Endothelial cell of umbilical vein (primary cell): ENCODE results near the gene KREMEN1. TPM values are rescaled to one million over a fixed set of nuclear protein-coding genes. Genes with fewer than 3 reads are reported as not detected.

Source experiments
- BruUV-seq: library from RNA; stranded (reverse); fragments of 400-500 nt; replicated peaks from 2 replicates; lab custom pipeline; 2021; lab: Mats Ljungman, UMichigan
- CTCF ChIA-PET: fragments of 300-600, 350-600 bp; sonication (Branson Sonifier 250); formaldehyde crosslinking; loops from one replicate; lab custom pipeline; 2021; ENCODE audit warnings: antibody characterized with exemption, inconsistent platforms; lab: Charles Lee
- POLR2A ChIA-PET: fragments of 300-600, 350-600 bp; sonication (Branson Sonifier 250); formaldehyde crosslinking; loops from one replicate; lab custom pipeline; 2021; ENCODE audit warnings: antibody characterized with exemption, inconsistent platforms; lab: Charles Lee
- DNase-seq: peaks from one replicate; pipeline ENCODE4 v3.0.0-alpha.2; 2011; ENCODE audit warnings: low read depth, low spot score
- FAIRE-seq: peaks from 2 replicates; lab custom pipeline; 2011; peaks lifted over from hg19 to GRCh38; lab: Jason Lieb, UNC
- H2AFZ ChIP-seq: 2 replicates; pipeline ENCODE4 v1.6.0; 2012; ENCODE audit warnings: low read depth, low read length, control low read depth, inconsistent platforms
- H3K27ac ChIP-seq: 2 replicates; pipeline ENCODE4 v1.5.1; 2011; ENCODE audit warnings: low read depth, mild to moderate bottlenecking, control low read depth, low read length, moderate library complexity; ENCODE audit not compliant: insufficient read depth
- H3K27me3 ChIP-seq, 2 experiments: 2 replicates each; pipeline versions ENCODE4 v1.6.0 to v1.6.1; 2011; ENCODE audit warnings: low read length in 2 of 2, mixed read lengths in 1 of 2; ENCODE audit not compliant: control insufficient read depth in 2 of 2, insufficient read depth in 2 of 2
- H3K36me3 ChIP-seq, 2 experiments: 2 replicates in 1 of 2; 3 replicates in 1 of 2; pipeline ENCODE4 v1.5.1; 2011; ENCODE audit warnings: low read length in 2 of 2, mild to moderate bottlenecking in 1 of 2, moderate library complexity in 1 of 2; ENCODE audit not compliant: control insufficient read depth in 2 of 2, insufficient read depth in 2 of 2; ENCODE audit errors: extremely low read depth in 1 of 2
- H3K4me1 ChIP-seq: 3 replicates; pipeline ENCODE4 v1.5.1; 2011; ENCODE audit warnings: mild to moderate bottlenecking, low read length; ENCODE audit not compliant: control insufficient read depth, insufficient read depth; ENCODE audit errors: extremely low read depth
- H3K4me2 ChIP-seq: 2 replicates; pipeline ENCODE4 v1.6.1; 2011; ENCODE audit warnings: low read length, control low read depth, mixed read lengths; ENCODE audit not compliant: insufficient read depth
- H3K4me3 ChIP-seq, 3 experiments: fragments of 200-600 bp in 1 of 3; sonication (generic), shearing (Covaris generic) in 1 of 3; replicated peaks in 1 of 3; 2 replicates each; pipeline ENCODE4 v1.5.1; 2011 to 2016; ENCODE audit warnings: control low read depth in 3 of 3, low read length in 3 of 3, mild to moderate bottlenecking in 2 of 3, inconsistent platforms in 1 of 3, low read depth in 1 of 3, moderate library complexity in 1 of 3; ENCODE audit not compliant: insufficient read depth in 1 of 3
- H3K79me2 ChIP-seq: 2 replicates; pipeline ENCODE4 v1.6.0; 2012; ENCODE audit warnings: low read length, inconsistent platforms; ENCODE audit not compliant: control insufficient read depth, insufficient read depth
- H3K9ac ChIP-seq: replicated peaks from 2 replicates; pipeline ENCODE3; 2011; ENCODE audit warnings: low read length, control low read depth; ENCODE audit not compliant: insufficient read depth; ENCODE audit errors: extremely low read depth
- H3K9me1 ChIP-seq: replicated peaks from 3 replicates; pipeline ENCODE4 v1.6.0; 2011; ENCODE audit warnings: mild to moderate bottlenecking, low read length; ENCODE audit not compliant: control insufficient read depth, insufficient read depth; ENCODE audit errors: extremely low read depth
- H3K9me3 ChIP-seq: replicated peaks from 2 replicates; pipeline ENCODE4 v1.5.1; 2012; ENCODE audit warnings: low read length, inconsistent platforms; ENCODE audit not compliant: control insufficient read depth, insufficient read depth
- H4K20me1 ChIP-seq: replicated peaks from 2 replicates; pipeline ENCODE3; 2011; ENCODE audit warnings: mild to moderate bottlenecking, low read length; ENCODE audit not compliant: control insufficient read depth, insufficient read depth; ENCODE audit errors: extremely low read depth
- CTCF ChIP-seq, 2 donors: IDR thresholded peaks; 1 replicate in 1 of 2; 2 replicates in 1 of 2; pipeline ENCODE4 v1.5.1; 2011; ENCODE audit warnings: low read length in 2 of 2, mild to moderate bottlenecking in 2 of 2, moderate library complexity in 2 of 2, control low read depth in 1 of 2, inconsistent platforms in 1 of 2, low read depth in 1 of 2; ENCODE audit not compliant: insufficient read depth in 1 of 2; ENCODE audit errors: extremely low read depth in 1 of 2
- EZH2 ChIP-seq: IDR thresholded peaks from 2 replicates; pipeline ENCODE4 v1.6.1; 2012; ENCODE audit warnings: borderline replicate concordance, low read depth, mild to moderate bottlenecking, moderate library complexity, low read length, inconsistent platforms; ENCODE audit not compliant: severe bottlenecking
- FOS ChIP-seq: IDR thresholded peaks from 2 replicates; pipeline ENCODE4 v1.6.1; 2011; ENCODE audit warnings: mild to moderate bottlenecking, low read length, moderate library complexity, borderline replicate concordance; ENCODE audit not compliant: insufficient read depth
- GATA2 ChIP-seq: IDR thresholded peaks from 2 replicates; pipeline ENCODE4 v1.7.0; 2011; ENCODE audit warnings: low read depth, mild to moderate bottlenecking, moderate library complexity, mixed read lengths, low read length; ENCODE audit not compliant: insufficient read length, insufficient read depth
- JUN ChIP-seq: IDR thresholded peaks from 2 replicates; pipeline ENCODE4 v1.6.1; 2011; ENCODE audit warnings: borderline replicate concordance, low read depth; ENCODE audit not compliant: insufficient read length, insufficient read depth
- MAX ChIP-seq: IDR thresholded peaks from 2 replicates; pipeline ENCODE4 v1.6.1; 2011; ENCODE audit not compliant: insufficient read depth, insufficient read length
- MYC ChIP-seq: IDR thresholded peaks from one replicate; pipeline ENCODE4 v1.6.1; 2011; ENCODE audit warnings: mild to moderate bottlenecking, low read depth, low read length
- POLR2A ChIP-seq: IDR thresholded peaks from 2 replicates; pipeline ENCODE4 v1.6.1; 2012; ENCODE audit warnings: low read depth, mild to moderate bottlenecking, control low read depth, low read length
- POLR2AphosphoS5 ChIP-seq: IDR thresholded peaks from 2 replicates; pipeline ENCODE4 v1.6.1; 2012; ENCODE audit warnings: low read depth, mild to moderate bottlenecking, control low read depth, low read length, moderate library complexity; ENCODE audit not compliant: insufficient read depth
- dilution Hi-C: fragments of 300-500 bp; cut with MboI; formaldehyde crosslinking; loops from one replicate; pipeline ENCODE4 v1.15.0; 2019; ENCODE audit warnings: low sequenced_read_pairs; ENCODE audit not compliant: extremely low pct_ligation_motif_present
- intact Hi-C: fragments of 100-400 bp; cut with micrococcal nuclease; formaldehyde crosslinking; loops from one replicate; pipeline ENCODE4 v1.10.0; 2022
- polyA plus RNA-seq, 4 experiments: library from polyadenylated mRNA; depleted of rRNA in 3 of 4; stranded (reverse) in 3 of 4; unstranded in 1 of 4; fragments of >200 nt; gene quantifications; 2 replicates each; pipeline versions ENCODE4 v1.2.1 to v1.2.3, GENCODE V29; 2011 to 2012; ENCODE audit warnings: missing spikeins in 1 of 4
- total RNA-seq: library from RNA; stranded (reverse); gene quantifications from 2 replicates; pipeline ENCODE4 v1.2.3, GENCODE V29; 2021

The KREMEN1 gene
- total and polyA plus RNA-seq, 2 donors (not counting 3 experiments of a cell fraction or from before 2014, with no cell fraction given): 0.58 to 1.1 TPM

GRCh38 chr22:29087012-29087411 is 14.2 kb downstream of the KREMEN1 start:
- FAIRE-seq (no peak), DNase-seq (no peak)
- dilution Hi-C loops (no loop called here), intact Hi-C loops (no loop called here)
- Histone ChIP-seq H3K27me3 (peaks cover 6 to 9% of the 10 kb centered on the region in 2 experiments), H3K9me3 (no peaks in the 10 kb centered on the region), H3K4me3 (no peak overlapping the region), H3K27ac (no peak overlapping the region), H3K36me3 (no peaks in the 10 kb centered on the region), H4K20me1 (no peaks in the 10 kb centered on the region), H3K9me1 (no peaks in the 10 kb centered on the region), H3K9ac (no peak overlapping the region), H3K79me2 (no peaks in the 10 kb centered on the region), H3K4me2 (no peak overlapping the region), H3K4me1 (no peaks in the 10 kb centered on the region), H2AFZ (no peak overlapping the region)
- ChIA-PET CTCF (interaction anchor here (1.7 kb wide), 1 partner anchor 46 kb away, joined by 3 read pairs; no protein-coding TSS in a partner anchor), POLR2A (no interaction called here)
- BruUV-seq: no TSS peak
- TF ChIP-seq POLR2AphosphoS5 (no peak), POLR2A (no peak), JUN (no peak), CTCF (IDR thresholded peaks at IDR 0.05; ENCODE audit: extremely low read depth in 1 of 2, insufficient read depth in 1 of 2, low read depth in 1 of 2, low read length in 2 of 2) (no peak), MYC (no peak), GATA2 (no peak)

- intact Hi-C loops: no loop called here
- no peaks in the 10 kb centered on the region for H3K9me3 ChIP-seq
- DNase-seq: no peak
- H3K27ac ChIP-seq: no peak overlapping the region
- H3K4me2 ChIP-seq: no peak overlapping the region
- dilution Hi-C loops: no loop called here
- H3K36me3 ChIP-seq: no peaks in the 10 kb centered on the region
- CTCF ChIA-PET: interaction anchor here (1.3 to 1.7 kb wide), 3 partner anchors 48 to 157 kb away, joined by 3 read pairs; no protein-coding TSS in a partner anchor
- no peak overlapping the region for H2AFZ ChIP-seq
- BruUV-seq: no TSS peak
- no peak for TF ChIP-seq CTCF (IDR thresholded peaks at IDR 0.05; ENCODE audit: extremely low read depth in 1 of 2, insufficient read depth in 1 of 2, low read depth in 1 of 2, low read length in 2 of 2)
- no peak for TF ChIP-seq JUN
- no peak for TF ChIP-seq GATA2
- no peak for TF ChIP-seq FOS
- no peak for TF ChIP-seq POLR2AphosphoS5
- TF ChIP-seq MYC: no peak
- no peak for TF ChIP-seq POLR2A
- TF ChIP-seq MAX: no peak
- no peak for TF ChIP-seq EZH2
- no peaks in the 10 kb centered on the region for H3K4me1 ChIP-seq
- no peak overlapping the region for H3K4me3 ChIP-seq
- H4K20me1 ChIP-seq: no peaks in the 10 kb centered on the region
- peaks cover 10 to 17% of the 10 kb centered on the region in 2 experiments for H3K27me3 ChIP-seq
- no peaks in the 10 kb centered on the region for H3K79me2 ChIP-seq
- POLR2A ChIA-PET: no interaction called here
- no peak for FAIRE-seq
- no peak overlapping the region for H3K9ac ChIP-seq
- no peaks in the 10 kb centered on the region for H3K9me1 ChIP-seq
These were observed 16.0 kb downstream of the KREMEN1 start for GRCh38 chr22:29088809-29089208.
